ENCODE results near the gene CARMIL1. TPM values are rescaled to one million over a fixed set of nuclear protein-coding genes. Genes with fewer than 3 reads are reported as not detected.

Gene CARMIL1
- total RNA-seq, 2 donors from 2014 or later: 28.7 to 31.6 TPM

- 89% methylated on average over 3 of the region's 3 CpGs; no CpG with 5 or more reads in 1 of the 2 experiments for WGBS, 2 experiments (ENCODE audit: insufficient coverage in 1 of 2, insufficient read length in 1 of 2)
- peaks cover 13% of the 10 kb centered on the region for H3K4me1 Mint-ChIP-seq
- H3K4me3 Mint-ChIP-seq: no peak overlapping the region
- Histone ChIP-seq H3K9ac (ENCODE audit: extremely low read depth, low read length, poor library complexity, severe bottlenecking) (no peak overlapping the region), H3K4me1 (ENCODE audit: control insufficient read depth, insufficient read depth, low read length) (peaks cover 7% of the 10 kb centered on the region), H3K27me3 (ENCODE audit: control insufficient read depth, insufficient read depth, low read length, poor library complexity, severe bottlenecking) (no peaks in the 10 kb centered on the region), H3K36me3 (ENCODE audit: control insufficient read depth, insufficient read depth, low read length) (no peaks in the 10 kb centered on the region), H3K9me3 (ENCODE audit: control insufficient read depth, low read length) (no peaks in the 10 kb centered on the region), H3K4me3 (ENCODE audit: low read length) (no peak overlapping the region), H3K27ac (ENCODE audit: low read depth, low read length) (no peak overlapping the region)
- no peaks in the 10 kb centered on the region for H3K27me3 Mint-ChIP-seq (ENCODE audit: insufficient read depth)
- peak overlapping the region; percentile 50 for H3K27ac Mint-ChIP-seq
- DNase-seq: no peak
- H3K9me3 Mint-ChIP-seq: no peaks in the 10 kb centered on the region
- TF ChIP-seq CTCF (conservative IDR thresholded peaks at IDR 0.05): no peak
- H3K36me3 Mint-ChIP-seq (ENCODE audit: low read depth): no peaks in the 10 kb centered on the region
Measured at GRCh38 chr6:25404091-25404490, 124.9 kb downstream of the CARMIL1 start.

DNA sequence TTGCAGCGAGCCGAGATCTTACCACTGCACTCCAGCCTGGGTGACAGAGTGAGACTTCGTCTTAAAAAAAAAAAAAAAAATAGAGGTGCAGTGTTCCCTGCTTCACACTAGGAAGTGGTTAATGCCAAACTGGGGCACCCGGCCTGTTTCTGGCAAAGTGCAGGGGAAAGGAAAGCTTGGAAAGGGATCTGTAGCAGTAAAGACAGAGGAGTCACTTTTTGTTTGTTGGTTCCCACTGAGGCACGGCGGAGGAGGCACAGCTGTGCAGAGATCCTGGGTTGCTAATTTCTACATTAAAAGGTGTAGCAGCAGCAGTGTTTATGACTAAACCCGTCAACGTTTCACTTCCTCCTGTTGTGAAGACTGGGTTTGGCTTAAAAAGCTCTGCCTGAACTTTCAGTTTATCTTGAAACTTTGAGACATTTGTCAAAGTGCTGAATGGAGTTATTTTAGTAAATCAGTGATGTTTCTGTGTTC lies 125.6 kb downstream of the CARMIL1 start:
- no peak overlapping the region for H3K4me3 ChIP-seq (ENCODE audit: low read length)
- peaks cover 17% of the 10 kb centered on the region for H3K4me1 Mint-ChIP-seq
- no peaks in the 10 kb centered on the region for H3K36me3 Mint-ChIP-seq (ENCODE audit: low read depth)
- no peaks in the 10 kb centered on the region for H3K27me3 Mint-ChIP-seq (ENCODE audit: insufficient read depth)
- no peaks in the 10 kb centered on the region for H3K9me3 Mint-ChIP-seq
- WGBS, 2 experiments (ENCODE audit: insufficient coverage in 1 of 2, insufficient read length in 1 of 2): 86 to 87% methylated on average over 6 to 8 of the region's 8 CpGs
- peaks cover 13% of the 10 kb centered on the region for H3K4me1 ChIP-seq (ENCODE audit: control insufficient read depth, insufficient read depth, low read length)
- H3K4me3 Mint-ChIP-seq: no peak overlapping the region
- H3K9ac ChIP-seq (ENCODE audit: extremely low read depth, low read length, poor library complexity, severe bottlenecking): no peak overlapping the region
- DNase-seq: no peak
- no peaks in the 10 kb centered on the region for H3K36me3 ChIP-seq (ENCODE audit: control insufficient read depth, insufficient read depth, low read length)
- no peak overlapping the region for H3K27ac Mint-ChIP-seq
- no peaks in the 10 kb centered on the region for H3K9me3 ChIP-seq (ENCODE audit: control insufficient read depth, low read length)
- H3K27ac ChIP-seq (ENCODE audit: low read depth, low read length): no peak overlapping the region
- no peak for TF ChIP-seq CTCF (conservative IDR thresholded peaks at IDR 0.05)
- no peaks in the 10 kb centered on the region for H3K27me3 ChIP-seq (ENCODE audit: control insufficient read depth, insufficient read depth, low read length, poor library complexity, severe bottlenecking)

DNA sequence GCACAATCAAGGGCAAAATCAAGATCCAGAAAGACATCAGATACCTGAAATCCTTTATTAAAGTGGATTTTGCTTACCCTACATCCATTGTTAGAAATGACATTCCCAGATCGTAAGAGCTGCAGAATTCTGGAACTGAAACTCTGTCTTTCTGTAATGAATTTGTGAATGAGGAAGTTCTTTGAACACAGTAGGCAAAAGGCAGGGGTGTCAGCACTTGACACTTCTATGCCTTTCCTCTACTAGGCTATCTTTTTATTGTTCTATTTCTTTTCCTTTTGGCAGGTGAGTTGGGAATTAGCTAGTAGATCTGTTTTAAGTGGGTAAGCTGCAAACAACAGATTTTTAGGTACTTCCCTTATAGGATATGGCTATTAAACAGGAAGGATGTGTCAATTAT lies 126.3 kb downstream of the CARMIL1 start:
- WGBS, 2 experiments (ENCODE audit: insufficient coverage in 1 of 2, insufficient read length in 1 of 2): 82 to 100% methylated on average over 1 of the region's 1 CpG
- Mint-ChIP-seq H3K27me3 (ENCODE audit: insufficient read depth) (no peaks in the 10 kb centered on the region), H3K36me3 (ENCODE audit: low read depth) (no peaks in the 10 kb centered on the region), H3K9me3 (no peaks in the 10 kb centered on the region), H3K27ac (no peak overlapping the region), H3K4me3 (no peak overlapping the region), H3K4me1 (peaks cover 22% of the 10 kb centered on the region)
- Histone ChIP-seq H3K36me3 (ENCODE audit: control insufficient read depth, insufficient read depth, low read length) (no peaks in the 10 kb centered on the region), H3K27me3 (ENCODE audit: control insufficient read depth, insufficient read depth, low read length, poor library complexity, severe bottlenecking) (no peaks in the 10 kb centered on the region), H3K9me3 (ENCODE audit: control insufficient read depth, low read length) (no peaks in the 10 kb centered on the region), H3K4me1 (ENCODE audit: control insufficient read depth, insufficient read depth, low read length) (peaks cover 11% of the 10 kb centered on the region), H3K9ac (ENCODE audit: extremely low read depth, low read length, poor library complexity, severe bottlenecking) (no peak overlapping the region), H3K27ac (ENCODE audit: low read depth, low read length) (no peak overlapping the region), H3K4me3 (ENCODE audit: low read length) (no peak overlapping the region)
- DNase-seq: no peak
- TF ChIP-seq CTCF (conservative IDR thresholded peaks at IDR 0.05): no peak

Measured in endodermal cell (in vitro differentiated cells).